Left renal pelvis (tissue), 4 donors: ENCODE measurements around the gene GNE. TPM values are rescaled to one million over a fixed set of nuclear protein-coding genes. Genes with fewer than 3 reads are reported as not detected.
"Not testable (repeated sequence)": the region's sequence is repeated elsewhere in the genome, so short reads cannot be mapped to it uniquely, and the experiment has no call there.

ENCODE experiments used
- DNase-seq, 4 donors: peaks; one replicate each; pipeline ENCODE4 v3.0.0-alpha.2; 2013; ENCODE audit warnings: low read depth in 4 of 4, low spot score in 3 of 4
- polyA plus RNA-seq, 4 donors: library from polyadenylated mRNA; unstranded; fragments of 120-200 nt; gene quantifications; one replicate each; pipeline ENCODE4 v1.2.1, GENCODE V29; 2013; ENCODE audit not compliant: insufficient read length in 4 of 4

The GNE gene
- polyA plus RNA-seq, 4 donors = 17.7 to 21.6 (median 20.5) TPM

DNA sequence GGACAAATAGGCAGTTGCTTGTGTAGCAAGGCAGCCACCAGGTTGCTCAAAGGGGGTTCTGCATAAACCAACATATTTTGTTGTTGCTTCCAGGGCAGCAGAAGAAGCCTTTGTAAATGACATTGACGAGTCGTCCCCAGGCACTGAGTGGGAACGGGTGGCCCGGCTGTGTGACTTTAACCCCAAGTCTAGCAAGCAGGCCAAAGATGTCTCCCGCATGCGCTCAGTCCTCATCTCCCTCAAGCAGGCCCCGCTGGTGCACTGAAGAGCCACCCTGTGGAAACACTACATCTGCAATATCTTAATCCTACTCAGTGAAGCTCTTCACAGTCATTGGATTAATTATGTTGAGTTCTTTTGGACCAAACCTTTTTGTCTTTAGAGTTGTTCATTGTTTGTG, 46.7 kb downstream of the GNE start:
- no peak for DNase-seq

DNA sequence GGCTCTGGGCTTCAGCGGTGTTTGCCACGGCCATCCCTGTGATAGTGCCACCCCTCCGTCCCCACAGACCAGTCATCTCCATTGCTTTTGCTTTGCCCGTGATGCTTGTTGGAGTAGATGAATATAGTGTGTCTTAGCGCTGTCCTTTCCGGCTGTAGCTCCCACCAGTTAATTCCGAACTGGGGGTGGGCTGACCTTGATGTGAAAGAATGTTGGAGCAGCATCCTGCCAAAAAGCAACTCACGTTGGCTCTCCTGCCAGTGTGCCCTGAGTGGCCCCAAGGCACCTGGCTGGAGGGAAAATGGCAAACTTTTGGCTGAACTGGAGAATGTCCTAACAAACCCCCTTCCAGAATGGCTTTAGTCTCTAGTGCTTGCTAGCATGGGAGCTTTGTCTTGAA, 47.5 kb downstream of the GNE start:
- DNase-seq = no peak

DNA sequence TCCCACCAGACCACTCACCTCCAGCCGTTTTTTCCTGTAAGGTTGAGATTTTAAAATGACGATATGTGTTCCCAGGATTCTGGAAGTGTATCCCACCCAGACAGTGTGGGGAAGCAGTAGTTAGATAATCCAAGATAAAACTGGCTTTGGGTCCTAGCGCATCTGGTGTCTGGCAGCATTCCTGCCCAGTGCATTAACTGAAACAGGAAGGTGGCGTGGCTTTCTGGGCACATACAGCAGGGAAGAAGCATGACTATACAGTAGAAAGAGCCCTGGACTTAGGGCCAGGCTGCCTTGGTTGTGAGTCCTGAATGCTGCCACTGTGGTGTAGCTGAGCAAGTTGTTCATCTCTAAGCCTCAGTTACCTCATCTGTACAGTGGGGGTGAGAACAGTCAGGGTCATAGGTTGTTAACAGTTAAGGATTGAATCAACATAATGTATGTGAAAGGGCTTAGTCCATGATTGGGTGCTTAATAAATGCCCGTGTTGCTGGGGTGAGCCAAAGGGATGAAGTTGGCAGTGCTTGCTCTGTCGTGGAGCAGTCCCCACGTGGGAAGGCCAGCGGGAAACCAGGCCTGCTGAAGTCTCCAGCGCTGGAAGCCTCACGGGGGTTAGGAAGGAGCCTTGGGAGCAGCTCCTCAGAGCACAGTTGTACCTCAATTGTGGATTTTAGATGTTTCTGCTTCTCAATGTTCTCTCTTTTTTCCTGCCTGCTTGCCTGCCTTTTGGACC, 49.6 kb downstream of the GNE start:
- no peak for DNase-seq

DNA sequence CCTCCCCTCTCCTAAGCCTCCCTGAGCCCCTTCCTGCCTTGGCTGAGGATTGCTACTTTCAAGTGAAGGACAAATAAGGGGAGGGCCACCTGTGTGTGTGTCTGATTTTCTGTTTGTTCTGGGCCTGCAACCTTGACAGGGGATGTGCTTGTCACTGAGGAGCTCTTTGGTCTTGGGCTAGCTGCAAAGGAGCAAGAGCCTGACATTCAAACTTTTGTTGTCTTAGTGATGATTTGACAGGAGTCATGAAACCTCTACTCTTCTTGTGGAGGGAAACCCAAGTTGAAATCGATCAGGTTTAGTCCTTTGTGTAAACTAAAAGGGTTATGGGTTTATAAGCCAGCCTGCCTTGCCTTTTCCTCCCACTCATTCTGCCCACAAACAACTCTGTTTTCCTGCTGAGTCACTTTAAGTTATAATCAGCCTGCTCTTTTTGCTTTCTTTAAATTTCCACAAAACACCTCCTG, 50.7 kb downstream of the GNE start:
- no peak for DNase-seq

DNA sequence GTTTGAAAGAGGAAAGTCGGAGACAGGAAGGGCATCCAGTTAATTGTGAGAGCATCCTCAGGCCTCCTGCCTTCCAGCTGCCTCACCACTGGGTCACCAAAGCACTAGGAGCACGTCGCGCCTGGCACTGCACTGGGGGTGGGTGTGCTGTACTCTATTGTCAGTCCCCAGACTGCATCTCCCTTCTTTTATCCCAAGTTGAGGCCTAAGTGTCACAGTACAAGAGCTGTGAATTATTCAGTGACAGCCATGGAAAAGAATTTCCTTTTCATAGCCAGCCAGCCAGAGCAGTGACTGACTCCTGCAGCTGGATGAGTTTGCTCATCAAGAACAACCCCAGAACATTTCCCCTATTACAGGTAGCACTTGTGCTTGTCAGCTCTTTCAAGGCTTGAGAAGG, 51.2 kb downstream of the GNE start:
- DNase-seq = no peak

DNA sequence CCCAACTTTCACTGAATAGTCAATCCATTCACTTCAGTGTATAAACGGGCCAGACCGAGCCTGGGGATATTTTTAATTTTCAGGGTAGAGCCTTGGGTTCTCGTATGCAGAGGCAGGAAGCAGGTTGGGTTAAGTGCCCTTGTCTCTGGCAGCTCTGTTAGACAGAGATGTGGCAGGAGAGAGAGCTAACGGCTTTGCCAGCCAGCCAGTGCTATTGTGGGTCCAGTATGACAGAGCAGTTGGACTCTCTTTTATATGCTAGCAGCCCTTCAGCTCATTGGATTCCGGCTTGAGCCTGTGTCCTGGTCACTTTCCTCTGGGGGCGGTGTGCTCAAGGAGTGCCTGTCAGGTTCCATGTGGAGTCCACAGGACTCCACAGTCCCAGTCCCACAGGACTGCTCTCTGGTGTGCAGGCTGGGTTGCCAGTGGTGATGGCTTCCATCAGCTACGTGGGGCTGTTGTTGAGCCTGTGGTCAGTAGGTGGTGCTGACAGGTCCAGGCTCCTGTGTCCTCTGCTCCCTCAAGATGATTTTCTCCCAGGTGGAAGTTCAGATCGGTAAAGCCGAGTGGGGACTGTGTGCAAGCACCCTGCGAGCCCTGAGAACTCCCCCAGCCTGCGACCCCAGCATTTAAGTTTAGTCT, 53.2 kb downstream of the GNE start:
- no peak for DNase-seq

DNA sequence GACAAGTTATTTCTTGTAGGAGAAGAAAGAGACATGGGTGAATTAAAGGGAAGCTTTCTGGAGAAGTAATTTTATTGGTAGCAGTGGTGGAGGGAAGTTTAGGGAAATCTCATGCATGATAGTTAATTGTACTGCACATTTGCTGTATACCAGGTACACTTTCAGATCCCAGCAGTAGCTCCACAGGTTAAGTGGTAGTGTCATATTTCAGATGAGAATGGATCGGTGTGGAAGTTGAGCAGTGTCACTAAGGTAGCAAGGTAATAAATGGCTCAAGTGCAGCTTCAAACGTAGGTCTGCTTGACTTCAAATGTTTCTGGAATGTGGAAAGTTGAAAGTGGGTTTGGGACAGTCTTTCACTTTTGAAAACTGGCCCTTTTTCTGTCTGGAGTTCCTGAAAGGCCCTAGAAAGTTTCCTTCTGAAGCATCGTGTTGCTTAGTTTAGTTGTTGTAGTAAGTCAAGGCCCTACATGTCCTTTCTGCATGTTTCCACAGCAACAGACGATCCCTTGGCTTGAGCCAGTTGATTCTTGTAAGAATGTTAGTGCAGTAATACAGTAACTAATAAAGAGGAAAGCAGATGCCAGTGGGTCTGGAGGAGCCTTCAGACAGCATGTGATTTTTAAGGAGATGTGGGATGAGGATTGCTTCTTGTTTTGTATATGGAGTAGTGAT, 63.8 kb downstream of the GNE start:
- no peak for DNase-seq

DNA sequence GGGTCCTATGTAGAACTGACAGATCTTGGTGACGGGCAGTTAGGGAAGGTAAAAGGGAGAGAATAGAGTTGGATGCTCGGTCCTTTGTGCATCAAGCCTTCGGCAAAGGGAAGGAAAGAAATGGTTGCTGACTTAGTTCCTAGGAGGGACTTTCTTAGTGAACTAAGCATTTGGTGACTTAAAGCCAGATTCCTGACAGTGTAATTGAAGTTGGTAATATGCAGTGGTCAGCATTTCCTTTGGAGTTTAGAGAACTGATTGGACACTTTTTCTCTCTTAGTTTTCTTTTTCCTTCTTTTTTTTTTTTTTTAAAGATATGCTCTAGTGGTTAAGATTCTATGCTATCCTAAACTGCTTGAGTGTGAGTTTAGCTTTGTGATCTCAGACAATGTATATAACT, 65.2 kb downstream of the GNE start:
- no peak for DNase-seq

DNA sequence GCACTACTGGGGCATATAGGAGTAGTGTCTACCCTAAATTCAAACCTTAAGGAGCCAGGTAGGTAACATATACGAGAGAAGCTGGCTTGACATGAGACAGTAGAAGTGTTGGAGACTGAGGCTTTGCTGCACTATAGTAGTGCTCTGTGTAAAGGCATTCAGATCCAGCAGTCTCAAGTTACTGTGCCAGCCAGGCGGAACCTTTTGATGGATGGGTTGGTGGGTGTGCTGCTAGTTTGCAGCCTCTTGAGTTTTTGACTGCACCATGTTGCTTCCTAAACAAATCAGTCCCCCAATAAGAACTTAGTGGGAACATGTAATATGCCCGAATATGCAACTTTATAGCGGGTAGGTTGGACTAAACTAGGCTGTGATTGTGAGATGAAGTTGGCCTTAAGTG, 66.1 kb downstream of the GNE start:
- DNase-seq = no peak

DNA sequence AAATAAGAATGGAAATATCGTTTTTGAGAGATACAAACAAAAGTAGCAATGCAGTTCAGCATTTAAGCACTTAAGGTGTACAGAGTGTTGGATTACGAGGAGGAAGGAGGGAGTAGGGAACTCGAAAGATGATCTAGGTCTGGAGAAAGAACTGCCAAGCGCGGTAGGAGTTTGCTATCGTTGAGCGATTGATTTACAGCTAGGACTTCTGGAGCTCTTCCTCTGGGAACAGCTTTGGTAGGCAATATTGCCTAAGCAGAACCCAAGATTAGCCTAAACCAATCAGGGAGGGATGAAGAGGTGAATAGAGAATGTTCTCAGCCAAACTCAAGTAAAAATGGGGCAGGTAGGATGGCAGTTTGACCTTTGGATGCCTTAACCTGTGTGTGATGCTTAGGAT, 66.6 kb downstream of the GNE start:
- no peak for DNase-seq

DNA sequence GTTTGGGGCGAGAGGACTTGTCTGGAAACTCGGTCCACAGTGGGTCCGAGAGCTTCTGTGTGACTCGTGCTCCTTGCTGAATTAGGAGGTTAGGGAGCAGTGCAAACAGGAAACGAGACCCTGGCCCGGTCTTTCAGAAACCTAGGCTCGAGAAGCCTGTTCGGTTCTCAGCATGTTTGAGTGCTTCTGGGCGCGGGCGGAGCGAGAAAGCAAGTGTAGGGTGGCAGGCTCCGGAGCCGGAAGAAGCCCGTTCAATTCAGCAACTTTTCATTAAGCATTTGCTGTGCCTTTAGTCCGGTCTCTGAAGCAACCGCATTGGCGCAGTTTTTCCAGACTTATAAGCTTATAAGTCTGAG, 67.0 kb downstream of the GNE start:
- no peak for DNase-seq

DNA sequence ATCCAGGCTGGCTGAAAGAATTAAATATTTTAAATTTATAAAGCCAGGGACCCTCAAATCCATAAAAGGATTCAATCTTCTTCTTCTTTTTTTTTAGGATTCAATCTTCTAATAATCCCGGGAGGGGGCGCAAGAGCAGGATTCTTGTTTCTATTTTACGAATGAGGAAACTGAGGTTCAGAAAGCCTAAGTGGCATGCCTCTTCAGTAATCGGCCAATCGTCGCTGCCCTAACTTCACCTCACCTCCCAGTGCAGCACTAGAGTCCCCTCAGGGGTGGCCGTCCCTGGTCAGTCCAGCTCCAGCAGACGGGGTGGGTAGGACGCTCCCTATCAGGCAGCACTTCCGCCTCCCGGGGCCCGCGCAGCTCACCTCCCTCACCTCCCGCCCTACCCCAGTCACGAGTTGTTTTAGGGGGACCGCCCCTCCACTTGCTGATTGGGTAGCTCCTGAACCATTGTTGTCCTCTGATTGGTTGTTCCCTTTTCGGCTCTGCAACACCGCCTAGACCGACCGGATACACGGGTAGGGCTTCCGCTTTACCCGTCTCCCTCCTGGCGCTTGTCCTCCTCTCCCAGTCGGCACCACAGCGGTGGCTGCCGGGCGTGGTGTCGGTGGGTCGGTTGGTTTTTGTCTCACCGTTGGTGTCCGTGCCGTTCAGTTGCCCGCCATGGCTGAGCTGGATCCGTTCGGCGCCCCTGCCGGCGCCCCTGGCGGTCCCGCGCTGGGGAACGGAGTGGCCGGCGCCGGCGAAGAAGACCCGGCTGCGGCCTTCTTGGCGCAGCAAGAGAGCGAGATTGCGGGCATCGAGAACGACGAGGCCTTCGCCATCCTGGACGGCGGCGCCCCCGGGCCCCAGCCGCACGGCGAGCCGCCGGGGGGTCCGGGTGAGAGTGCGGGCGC, 67.6 kb downstream of the GNE start, which contains the start of gene CLTA:
TSS of gene CLTA (plus strand) at position 534 of the 902 bp plus-strand sequence. CDS start at position 670, 136 bp downstream.
- DNase-seq = peak; percentile 94 to 98 (median 96)

DNA sequence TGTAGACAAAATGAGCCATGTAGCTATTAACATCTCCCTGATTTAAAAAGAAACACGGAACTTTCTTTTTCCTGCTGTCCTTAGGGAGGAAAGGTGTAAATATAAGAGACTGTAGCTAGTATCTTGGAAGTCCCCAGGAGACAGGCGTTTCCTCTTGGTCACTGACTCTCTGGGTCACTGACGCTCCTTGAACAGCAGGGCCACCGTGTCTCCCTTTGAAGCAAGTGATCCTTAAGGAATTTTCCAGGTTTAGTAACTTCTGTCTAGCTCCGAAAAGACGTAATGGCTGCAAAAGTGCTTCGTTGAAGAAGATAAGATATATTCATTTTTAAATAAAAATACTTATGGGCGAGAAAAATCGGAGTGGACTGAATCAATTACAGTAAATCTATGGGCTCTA, 68.3 kb downstream of the GNE start:
- no peak for DNase-seq

DNA sequence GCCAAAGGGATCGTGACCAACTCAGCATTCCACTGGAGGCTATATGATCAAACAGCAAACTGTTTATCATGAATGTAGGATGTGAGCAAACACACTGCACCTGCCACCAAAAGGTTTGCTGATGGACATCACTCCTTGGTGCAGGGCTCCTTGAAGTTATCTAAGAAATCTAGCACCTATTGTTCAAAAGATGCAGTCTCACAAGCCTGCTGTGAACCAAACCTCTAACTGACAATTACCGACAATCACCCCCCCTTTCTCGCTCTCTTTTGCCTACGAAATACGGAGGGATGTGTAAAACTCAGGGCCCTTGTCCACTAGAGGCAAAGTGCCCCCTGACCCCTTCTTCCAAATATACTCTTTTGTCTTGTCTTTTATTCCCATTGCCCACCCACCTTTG, 70.0 kb downstream of the GNE start:
- DNase-seq = no peak

DNA sequence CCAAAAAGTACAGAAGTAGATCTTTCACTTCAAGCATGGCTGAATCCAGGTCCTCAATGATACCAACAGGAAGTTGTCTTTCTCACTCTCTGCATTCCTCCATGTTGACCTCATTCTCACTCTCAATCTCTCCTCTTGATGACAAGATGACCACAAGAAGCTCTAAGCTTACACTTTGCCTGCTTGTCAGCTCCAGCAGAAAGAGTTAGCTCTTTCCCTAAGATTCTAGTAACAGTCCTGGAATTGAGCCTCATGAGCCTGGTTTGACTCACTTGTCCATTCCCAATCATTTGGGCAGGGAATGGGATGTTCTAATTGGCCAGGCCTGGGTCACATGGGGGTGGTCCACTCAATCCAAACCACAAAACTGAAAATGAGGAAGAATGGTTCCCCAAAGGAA, 70.8 kb downstream of the GNE start:
- DNase-seq = no peak

DNA sequence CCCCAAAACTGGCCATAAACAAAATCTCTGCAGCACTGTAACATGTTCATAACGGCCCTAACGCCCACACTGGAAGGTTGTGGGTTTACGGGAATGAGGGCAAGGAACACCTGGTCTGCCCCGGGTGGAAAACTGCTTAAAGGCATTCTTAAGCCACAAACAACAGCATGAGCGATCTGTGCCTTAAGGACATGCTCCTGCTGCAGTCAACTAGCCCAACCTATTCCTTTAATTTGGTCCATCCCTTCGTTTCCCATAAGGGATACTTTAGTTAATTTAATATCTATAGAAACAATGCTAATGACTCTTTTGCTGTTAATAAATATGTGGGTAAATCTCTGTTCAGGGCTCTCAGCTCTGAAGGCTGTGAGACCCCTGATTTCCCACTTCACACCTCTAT, 78.0 kb downstream of the GNE start:
- DNase-seq = not testable (repeated sequence)

DNA sequence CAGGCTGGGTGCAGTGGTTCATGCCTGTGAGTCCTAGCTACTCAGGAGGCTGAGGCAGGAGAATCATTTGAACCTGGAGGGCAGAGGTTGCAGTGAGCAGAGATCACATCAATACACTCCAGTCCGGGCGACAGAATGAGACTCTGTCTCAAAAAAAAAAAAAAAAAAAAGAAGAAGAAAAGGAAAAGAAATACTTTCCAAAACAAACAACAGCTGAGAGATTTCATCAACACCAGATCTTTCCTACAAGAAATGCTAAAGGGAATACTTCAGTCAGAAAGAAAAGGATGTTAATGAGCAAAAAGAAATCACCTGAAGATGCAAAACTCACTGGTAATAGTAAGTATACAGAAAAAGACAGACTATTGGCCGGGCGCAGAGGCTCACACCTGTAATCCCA, 80.7 kb downstream of the GNE start:
- DNase-seq = no peak

DNA sequence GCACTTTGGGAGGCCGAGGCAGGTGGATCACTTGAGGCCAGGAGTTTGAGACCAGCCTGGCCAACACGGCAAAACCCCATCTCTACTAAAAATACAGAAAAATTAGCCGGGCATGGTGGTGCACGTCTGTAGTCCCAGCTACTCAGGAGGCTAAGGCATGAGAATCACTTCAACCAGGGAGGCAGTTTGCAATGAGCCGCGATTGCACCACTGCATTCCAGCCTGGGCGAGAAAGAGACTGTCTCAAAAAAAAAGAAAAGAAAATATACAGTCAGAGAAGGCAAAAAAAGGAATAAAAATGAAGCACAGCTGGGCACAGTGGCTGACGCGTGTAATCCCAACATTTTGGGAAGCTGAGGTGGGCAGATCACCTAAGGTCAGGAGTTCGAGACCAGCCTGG, 81.8 kb downstream of the GNE start:
- DNase-seq = not testable (repeated sequence)

DNA sequence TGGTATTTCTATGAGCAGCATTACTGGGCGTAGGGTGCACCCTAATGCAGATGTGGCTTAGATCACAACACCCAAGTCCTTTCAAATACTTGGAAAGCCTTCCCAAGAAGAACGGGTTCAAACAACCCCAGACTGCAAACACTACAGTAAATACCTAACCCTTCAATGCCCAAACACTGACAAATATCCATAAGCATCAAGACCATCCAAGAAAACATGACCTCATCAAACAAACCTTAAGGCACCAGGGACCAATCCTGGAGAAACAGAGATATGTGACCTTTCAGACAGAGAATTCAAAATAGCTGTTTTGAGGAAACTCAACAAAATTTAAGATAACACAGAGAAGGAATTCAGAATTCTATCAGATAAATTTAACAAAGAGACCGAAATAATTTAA, 83.0 kb downstream of the GNE start:
- not testable (repeated sequence) for DNase-seq

DNA sequence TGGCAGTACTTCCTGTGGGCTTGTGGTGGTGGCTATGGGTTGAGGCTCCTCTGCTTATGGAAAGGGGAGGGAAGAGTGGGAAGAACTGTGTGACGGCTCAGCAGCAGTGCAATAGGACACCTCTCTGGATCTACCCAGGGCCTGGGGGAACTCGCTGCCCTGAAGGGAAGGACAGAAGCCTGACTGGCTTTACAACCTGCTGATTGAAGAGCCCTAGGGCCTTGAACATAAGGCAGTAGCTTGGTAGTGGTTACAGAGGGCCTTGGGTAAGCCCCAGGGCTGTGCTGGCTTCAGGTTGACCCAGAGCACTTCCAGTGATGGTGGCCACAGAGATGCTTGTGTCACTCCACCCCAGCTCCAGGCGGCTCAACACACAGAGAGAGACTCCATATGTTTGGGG, 83.5 kb downstream of the GNE start:
- DNase-seq = no peak

DNA sequence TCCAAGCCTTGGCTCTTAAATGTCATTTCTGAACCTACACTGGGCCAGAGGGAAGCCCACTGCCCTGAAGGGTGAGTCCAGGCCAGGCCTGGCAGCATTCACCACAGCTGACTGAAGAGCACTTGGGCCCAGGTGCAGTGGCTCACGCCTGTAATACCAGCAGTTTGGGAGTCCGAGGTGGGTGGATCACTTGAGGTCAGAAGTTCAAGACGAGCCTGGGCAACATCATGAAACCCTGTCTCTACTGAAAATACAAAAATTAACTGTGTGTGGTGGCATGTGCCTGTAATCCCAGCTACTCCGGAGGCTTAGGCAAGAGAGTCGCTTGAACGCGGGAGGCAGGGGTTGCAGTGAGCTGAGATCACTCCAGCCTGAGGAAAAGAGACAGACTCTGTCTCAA, 84.0 kb downstream of the GNE start:
- DNase-seq = no peak
